ENCODE data around the gene MARCHF4.

DNA sequence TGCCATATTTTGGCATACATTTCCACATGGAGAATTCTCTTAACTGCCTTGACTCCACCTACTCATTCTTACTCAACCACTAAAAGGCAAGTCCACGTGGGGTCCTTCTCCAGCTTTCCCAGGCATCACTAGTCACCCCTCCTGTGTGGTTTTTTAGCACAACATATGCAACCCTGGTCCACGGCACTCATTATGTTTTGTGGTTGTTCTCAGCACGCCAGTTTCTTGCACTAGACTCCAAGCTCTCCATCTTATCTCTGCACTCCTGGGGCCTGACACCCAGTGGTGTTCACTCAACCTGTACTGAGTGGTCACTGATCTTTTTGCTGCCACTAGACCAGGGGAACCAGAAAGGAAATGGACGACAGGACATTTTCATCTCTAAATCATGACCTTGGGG lies 18.0 kb downstream of the MARCHF4 start:
- TF ChIP-seq CTCF (conservative IDR thresholded peaks at IDR 0.05; ENCODE audit: low read depth in 2 of 2) (no peak), EZH2 (IDR thresholded peaks at IDR 0.05; ENCODE audit: low read depth, unreplicated experiment) (no peak), EZH2phosphoT487 (IDR thresholded peaks at IDR 0.05; ENCODE audit: unreplicated experiment) (no peak)
